Gastrocnemius medialis (tissue), 4 donors: ENCODE measurements around the gene DGLUCY.

Experiments used
- CTCF ChIP-seq, 5 experiments: fragments of 450-650 bp in 3 of 5; fragments of 200-600 bp in 2 of 5; sonication (generic) in 2 of 5; IDR thresholded peaks in 4 of 5; conservative IDR thresholded peaks in 1 of 5; 1 replicate in 4 of 5; 2 replicates in 1 of 5; pipeline ENCODE4 v1.5.1; 2016 to 2019; ENCODE audit warnings: antibody characterized with exemption in 5 of 5, mild to moderate bottlenecking in 3 of 5, moderate library complexity in 3 of 5
- POLR2A ChIP-seq, 2 donors: fragments of 450-650 bp; IDR thresholded peaks; one replicate each; pipeline ENCODE4 v1.6.1; 2017; ENCODE audit warnings: antibody characterized with exemption in 2 of 2, mild to moderate bottlenecking in 2 of 2, moderate library complexity in 2 of 2

GRCh38 chr14:91229743-91230200, 115.9 kb downstream of the DGLUCY start:
- TF ChIP-seq CTCF (IDR thresholded peaks at IDR 0.05 in 4 of 5, conservative IDR thresholded peaks at IDR 0.05 in 1 of 5) (no peak), POLR2A (IDR thresholded peaks at IDR 0.05) (no peak)
